GM21619 (cell line): ENCODE measurements around the gene ANKRD13D.
"Not testable (repeated sequence)": the region's sequence is repeated elsewhere in the genome, so short reads cannot be mapped to it uniquely, and the experiment has no call there.

Source experiments
- ATAC-seq: cut with Tn5 transposase; IDR thresholded peaks from one replicate; pipeline ENCODE4 v1.9.1; 2021; ENCODE audit not compliant: unreplicated experiment

The ANKRD13D gene

GRCh38 chr11:67317205-67317887 lies 28.2 kb downstream of the ANKRD13D start:
- peak; percentile 67 for ATAC-seq

- ATAC-seq = no peak
Measured at GRCh38 chr11:67317888-67318555, 28.9 kb downstream of the ANKRD13D start.

GRCh38 chr11:67318876-67319275 lies 29.8 kb downstream of the ANKRD13D start:
- ATAC-seq = not testable (repeated sequence)

- ATAC-seq = no peak
Measured at GRCh38 chr11:67320011-67320410, 30.9 kb downstream of the ANKRD13D start.

GRCh38 chr11:67320691-67321090 lies 31.6 kb downstream of the ANKRD13D start:
- no peak for ATAC-seq

GRCh38 chr11:67321313-67321871 lies 32.3 kb downstream of the ANKRD13D start:
- no peak for ATAC-seq

GRCh38 chr11:67322049-67322448 lies 32.9 kb downstream of the ANKRD13D start:
- no peak for ATAC-seq

GRCh38 chr11:67323526-67323925 lies 34.4 kb downstream of the ANKRD13D start:
- no peak for ATAC-seq

- ATAC-seq = no peak
Measured at GRCh38 chr11:67332081-67332691, 43.1 kb downstream of the ANKRD13D start.

GRCh38 chr11:67337257-67337656 lies 48.2 kb downstream of the ANKRD13D start:
- ATAC-seq = no peak

- ATAC-seq = no peak
Measured at GRCh38 chr11:67344264-67344663, 55.2 kb downstream of the ANKRD13D start.

GRCh38 chr11:67345247-67345919 lies 56.3 kb downstream of the ANKRD13D start:
- ATAC-seq = no peak

GRCh38 chr11:67345920-67346819 lies 57.1 kb downstream of the ANKRD13D start:
- no peak for ATAC-seq

GRCh38 chr11:67347964-67348749 lies 59.1 kb downstream of the ANKRD13D start:
- ATAC-seq = no peak

- no peak for ATAC-seq
Measured at GRCh38 chr11:67349036-67349435, 59.9 kb downstream of the ANKRD13D start.

- ATAC-seq = no peak
Measured at GRCh38 chr11:67349457-67349856, 60.4 kb downstream of the ANKRD13D start.

GRCh38 chr11:67349928-67350465 lies 60.9 kb downstream of the ANKRD13D start:
- ATAC-seq = no peak

GRCh38 chr11:67351275-67352005 lies 62.3 kb downstream of the ANKRD13D start:
- ATAC-seq = no peak
